ENCODE results near the gene ASCL1. TPM values are rescaled to one million over a fixed set of nuclear protein-coding genes. Genes with fewer than 3 reads are reported as not detected.

Gene ASCL1
- total and polyA plus RNA-seq, 8 donors: 0.10 to 0.92 (median 0.41) TPM; not detected in 2

DNA sequence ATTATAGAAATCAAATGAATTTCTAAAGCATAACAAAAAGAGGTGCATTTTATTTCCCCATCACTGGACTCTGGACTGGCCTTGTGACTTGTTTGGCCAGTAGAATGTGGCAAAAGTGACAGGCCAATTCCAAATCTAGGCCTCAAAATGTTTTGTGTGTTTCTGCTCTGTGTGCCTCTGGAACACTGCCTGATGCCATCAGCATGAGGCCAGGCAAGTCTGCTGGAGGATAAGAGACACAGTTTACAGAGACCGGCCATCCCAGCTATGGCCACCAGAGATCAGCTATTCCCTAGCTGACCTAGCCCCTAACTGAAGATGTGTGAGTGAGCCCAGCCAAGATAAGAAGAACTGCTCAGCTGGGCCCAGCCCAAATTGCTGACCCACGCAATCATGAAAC, 32.9 kb downstream of the ASCL1 start:
- Histone ChIP-seq H3K4me1 (no peaks in the 10 kb centered on the region), H3K4me3 (no peak overlapping the region), H3K27ac (no peak overlapping the region), H3K27me3 (peaks cover 0 to 4% (median 0%) of the 10 kb centered on the region in 3 donors), H3K9me3 (no peaks in the 10 kb centered on the region), H3K36me3 (no peaks in the 10 kb centered on the region)
- TF ChIP-seq POLR2A (IDR thresholded peaks at IDR 0.05) (no peak), EP300 (IDR thresholded peaks at IDR 0.05) (no peak), POLR2AphosphoS5 (IDR thresholded peaks at IDR 0.05) (no peak)
- TF ChIP-seq, protein P1, sequence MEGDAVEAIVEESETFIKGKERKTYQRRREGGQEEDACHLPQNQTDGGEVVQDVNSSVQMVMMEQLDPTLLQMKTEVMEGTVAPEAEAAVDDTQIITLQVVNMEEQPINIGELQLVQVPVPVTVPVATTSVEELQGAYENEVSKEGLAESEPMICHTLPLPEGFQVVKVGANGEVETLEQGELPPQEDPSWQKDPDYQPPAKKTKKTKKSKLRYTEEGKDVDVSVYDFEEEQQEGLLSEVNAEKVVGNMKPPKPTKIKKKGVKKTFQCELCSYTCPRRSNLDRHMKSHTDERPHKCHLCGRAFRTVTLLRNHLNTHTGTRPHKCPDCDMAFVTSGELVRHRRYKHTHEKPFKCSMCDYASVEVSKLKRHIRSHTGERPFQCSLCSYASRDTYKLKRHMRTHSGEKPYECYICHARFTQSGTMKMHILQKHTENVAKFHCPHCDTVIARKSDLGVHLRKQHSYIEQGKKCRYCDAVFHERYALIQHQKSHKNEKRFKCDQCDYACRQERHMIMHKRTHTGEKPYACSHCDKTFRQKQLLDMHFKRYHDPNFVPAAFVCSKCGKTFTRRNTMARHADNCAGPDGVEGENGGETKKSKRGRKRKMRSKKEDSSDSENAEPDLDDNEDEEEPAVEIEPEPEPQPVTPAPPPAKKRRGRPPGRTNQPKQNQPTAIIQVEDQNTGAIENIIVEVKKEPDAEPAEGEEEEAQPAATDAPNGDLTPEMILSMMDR (IDR thresholded peaks at IDR 0.05): no peak
- DNase-seq: no peak
- WGBS, 5 donors: 63 to 82% (median 80%) methylated on average over 2 of the region's 2 CpGs
- intact Hi-C loops (cut with DNase I; ENCODE audit: low total_unique reads): no loop called here

DNA sequence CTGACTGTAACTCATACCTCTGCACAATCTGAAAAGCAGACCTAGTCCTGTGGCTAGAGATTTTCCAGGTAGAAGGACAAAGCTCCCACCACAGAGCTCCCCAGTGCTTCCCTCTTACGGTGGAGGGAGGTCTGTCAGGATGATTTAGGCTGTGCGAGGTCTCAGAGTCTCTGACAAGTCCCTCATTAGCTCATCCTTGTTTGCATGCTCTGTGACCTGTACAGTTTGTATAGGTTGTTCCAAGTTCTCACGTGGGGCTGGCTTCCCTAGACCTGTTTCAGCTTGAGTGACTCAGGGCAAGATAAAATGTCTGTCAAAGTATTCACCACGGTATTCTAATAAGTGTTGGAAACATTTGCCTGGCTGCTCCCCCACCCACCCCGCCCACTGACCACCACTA, 34.8 kb downstream of the ASCL1 start:
- TF ChIP-seq POLR2A (IDR thresholded peaks at IDR 0.05): no peak
- TF ChIP-seq POLR2AphosphoS5 (IDR thresholded peaks at IDR 0.05): no peak
- no peaks in the 10 kb centered on the region for H3K4me1 ChIP-seq
- intact Hi-C loops (cut with DNase I; ENCODE audit: low total_unique reads): no loop called here
- WGBS, 5 donors: 22 to 45% (median 40%) methylated on average over 5 of the region's 5 CpGs
- no peaks in the 10 kb centered on the region for H3K36me3 ChIP-seq
- H3K9me3 ChIP-seq: peaks cover 0 to 11% (median 3%) of the 10 kb centered on the region in 4 donors
- H3K27ac ChIP-seq: no peak overlapping the region
- no peak overlapping the region for H3K4me3 ChIP-seq
- peaks cover 0 to 4% (median 0%) of the 10 kb centered on the region in 3 donors for H3K27me3 ChIP-seq
- DNase-seq: no peak

DNA sequence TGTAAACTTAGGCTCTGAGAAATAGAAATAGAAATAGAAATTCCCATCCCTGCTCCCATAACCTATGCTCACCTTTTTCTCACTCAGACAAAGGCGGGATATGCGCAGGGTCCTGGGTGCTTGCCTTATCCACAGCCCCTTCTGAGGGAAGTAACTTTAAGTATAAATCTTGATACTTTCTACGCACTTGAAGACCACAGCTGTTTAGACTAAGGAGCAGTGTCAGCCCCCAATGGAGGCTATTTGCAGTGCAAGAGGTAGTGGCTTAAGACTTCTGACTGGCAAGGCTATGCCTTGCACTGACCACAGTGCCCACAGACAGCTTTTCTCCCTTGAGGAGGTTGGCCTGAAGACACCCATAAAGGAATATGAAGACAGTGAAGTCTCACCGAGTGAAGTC, 35.2 kb downstream of the ASCL1 start:
- H3K27ac ChIP-seq: no peak overlapping the region
- peaks cover 0 to 4% (median 0%) of the 10 kb centered on the region in 3 donors for H3K27me3 ChIP-seq
- H3K9me3 ChIP-seq: peaks cover 0 to 16% (median 7%) of the 10 kb centered on the region in 4 donors
- no peak overlapping the region for H3K4me3 ChIP-seq
- intact Hi-C loops (cut with DNase I; ENCODE audit: low total_unique reads): no loop called here
- H3K36me3 ChIP-seq: no peaks in the 10 kb centered on the region
- H3K4me1 ChIP-seq: no peaks in the 10 kb centered on the region
- TF ChIP-seq, protein P1 (IDR thresholded peaks at IDR 0.05): no peak
- TF ChIP-seq POLR2A (IDR thresholded peaks at IDR 0.05) (no peak), POLR2AphosphoS5 (IDR thresholded peaks at IDR 0.05) (no peak), EP300 (IDR thresholded peaks at IDR 0.05) (no peak)
- DNase-seq: no peak
- WGBS, 5 donors: 90 to 96% (median 93%) methylated on average over 4 of the region's 4 CpGs

DNA sequence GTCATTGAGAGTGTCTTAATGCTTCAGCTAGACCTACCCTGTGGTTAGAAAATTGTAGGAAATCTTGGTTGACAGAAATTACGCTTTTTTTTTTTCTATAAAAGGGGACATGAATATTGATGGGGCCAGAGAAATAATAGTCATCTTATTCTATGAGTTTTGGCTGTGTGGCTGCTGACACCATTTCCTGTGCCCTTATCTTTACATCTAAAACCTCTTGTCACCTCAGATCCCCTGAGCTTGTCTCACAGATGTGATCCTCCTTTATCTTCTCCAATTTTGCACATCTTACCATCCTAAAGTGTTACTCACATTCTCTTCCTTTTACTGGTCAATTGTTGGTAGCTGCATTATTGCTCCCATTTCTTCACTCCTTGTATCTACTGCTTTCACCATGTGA, 36.1 kb downstream of the ASCL1 start:
- peaks cover 0 to 2% (median 0%) of the 10 kb centered on the region in 3 donors for H3K27me3 ChIP-seq
- H3K9me3 ChIP-seq: peaks cover 0 to 23% (median 14%) of the 10 kb centered on the region in 4 donors
- TF ChIP-seq EP300 (IDR thresholded peaks at IDR 0.05) (no peak), POLR2AphosphoS5 (IDR thresholded peaks at IDR 0.05) (no peak), POLR2A (IDR thresholded peaks at IDR 0.05) (no peak)
- TF ChIP-seq, protein P1 (IDR thresholded peaks at IDR 0.05): no peak
- no peak overlapping the region for H3K27ac ChIP-seq
- 82 to 100% (median 83%) methylated on average over 1 of the region's 1 CpG for WGBS, 5 donors
- no peaks in the 10 kb centered on the region for H3K4me1 ChIP-seq
- DNase-seq: no peak
- no peak overlapping the region for H3K4me3 ChIP-seq
- H3K36me3 ChIP-seq: no peaks in the 10 kb centered on the region
- intact Hi-C loops (cut with DNase I; ENCODE audit: low total_unique reads): no loop called here

DNA sequence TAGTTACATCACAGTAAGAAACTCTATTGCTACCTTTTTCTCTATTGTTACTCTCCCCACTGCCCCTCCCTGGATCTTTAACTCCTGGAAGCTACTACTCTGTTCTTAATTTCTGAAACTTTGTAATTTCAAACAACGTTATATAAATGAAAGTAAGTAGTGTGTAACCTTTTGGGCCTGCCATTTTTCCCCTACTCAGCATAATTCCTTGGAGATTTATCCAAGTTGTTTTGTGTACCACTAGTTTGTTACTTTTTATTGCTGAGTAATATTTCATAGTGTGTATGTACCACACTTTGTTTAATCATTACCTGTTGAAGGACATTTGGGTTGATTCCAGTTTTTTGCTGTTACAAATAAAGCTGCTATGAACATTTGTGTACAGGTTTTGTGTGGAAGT, 37.9 kb downstream of the ASCL1 start:
- 73 to 100% (median 84%) methylated on average over 1 of the region's 1 CpG for WGBS, 5 donors
- DNase-seq: no peak
- intact Hi-C loops (cut with DNase I; ENCODE audit: low total_unique reads): no loop called here

More for the DNA sequence above, 37.9 kb downstream of the ASCL1 start:
- TF ChIP-seq EP300 (IDR thresholded peaks at IDR 0.05) (no peak), POLR2AphosphoS5 (IDR thresholded peaks at IDR 0.05) (no peak), POLR2A (IDR thresholded peaks at IDR 0.05) (no peak)
- TF ChIP-seq, protein P1 (IDR thresholded peaks at IDR 0.05): no peak
- no peaks in the 10 kb centered on the region for H3K27me3 ChIP-seq
- no peak overlapping the region for H3K27ac ChIP-seq
- H3K36me3 ChIP-seq: no peaks in the 10 kb centered on the region
- H3K4me1 ChIP-seq: no peaks in the 10 kb centered on the region
- peaks cover 0 to 23% (median 16%) of the 10 kb centered on the region in 4 donors for H3K9me3 ChIP-seq
- no peak overlapping the region for H3K4me3 ChIP-seq

Measured in stomach (tissue), 9 donors.